ENCODE results near the gene TMEM238. TPM values are rescaled to one million over a fixed set of nuclear protein-coding genes. Genes with fewer than 3 reads are reported as not detected.

The TMEM238 gene
- total RNA-seq, 2 donors from 2014 or later, result 12.5 to 53.4 TPM

GRCh38 chr19:55373306-55373992 is 10.6 kb downstream of the TMEM238 start:
- Histone ChIP-seq H3K36me3 (replicated peaks in 1 of 2; ENCODE audit: insufficient read depth in 1 of 2, low read depth in 2 of 2) (no peaks in the 10 kb centered on the region), H3K4me1 (peaks cover 29% of the 10 kb centered on the region), H3K27ac (no peak overlapping the region), H3K9me3 (no peaks in the 10 kb centered on the region), H3K4me3 (no peak overlapping the region), H3K27me3 (peaks cover 0 to 33% of the 10 kb centered on the region in 2 donors)
- intact Hi-C loops (cut with DNase I), result no loop called here
- TF ChIP-seq POLR2A (IDR thresholded peaks at IDR 0.05), result no peak
- TF ChIP-seq, protein P1, sequence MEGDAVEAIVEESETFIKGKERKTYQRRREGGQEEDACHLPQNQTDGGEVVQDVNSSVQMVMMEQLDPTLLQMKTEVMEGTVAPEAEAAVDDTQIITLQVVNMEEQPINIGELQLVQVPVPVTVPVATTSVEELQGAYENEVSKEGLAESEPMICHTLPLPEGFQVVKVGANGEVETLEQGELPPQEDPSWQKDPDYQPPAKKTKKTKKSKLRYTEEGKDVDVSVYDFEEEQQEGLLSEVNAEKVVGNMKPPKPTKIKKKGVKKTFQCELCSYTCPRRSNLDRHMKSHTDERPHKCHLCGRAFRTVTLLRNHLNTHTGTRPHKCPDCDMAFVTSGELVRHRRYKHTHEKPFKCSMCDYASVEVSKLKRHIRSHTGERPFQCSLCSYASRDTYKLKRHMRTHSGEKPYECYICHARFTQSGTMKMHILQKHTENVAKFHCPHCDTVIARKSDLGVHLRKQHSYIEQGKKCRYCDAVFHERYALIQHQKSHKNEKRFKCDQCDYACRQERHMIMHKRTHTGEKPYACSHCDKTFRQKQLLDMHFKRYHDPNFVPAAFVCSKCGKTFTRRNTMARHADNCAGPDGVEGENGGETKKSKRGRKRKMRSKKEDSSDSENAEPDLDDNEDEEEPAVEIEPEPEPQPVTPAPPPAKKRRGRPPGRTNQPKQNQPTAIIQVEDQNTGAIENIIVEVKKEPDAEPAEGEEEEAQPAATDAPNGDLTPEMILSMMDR (IDR thresholded peaks at IDR 0.05), result no peak
- DNase-seq, result no peak
- 28 to 41% methylated on average over 6 to 7 of the region's 9 CpGs for WGBS, 2 donors
- peak; percentile 8 for ATAC-seq

GRCh38 chr19:55372316-55373081 is 11.6 kb downstream of the TMEM238 start:
- Histone ChIP-seq H3K4me3 (no peak overlapping the region), H3K36me3 (replicated peaks in 1 of 2; ENCODE audit: insufficient read depth in 1 of 2, low read depth in 2 of 2) (no peaks in the 10 kb centered on the region), H3K27me3 (peaks cover 0 to 35% of the 10 kb centered on the region in 2 donors), H3K27ac (no peak overlapping the region), H3K4me1 (peaks cover 30% of the 10 kb centered on the region), H3K9me3 (no peaks in the 10 kb centered on the region)
- 19 to 30% methylated on average over 13 to 24 of the region's 24 CpGs for WGBS, 2 donors
- ATAC-seq (no peak), DNase-seq (no peak)
- intact Hi-C loops (cut with DNase I), result no loop called here
- no peak for TF ChIP-seq POLR2A (IDR thresholded peaks at IDR 0.05)
- TF ChIP-seq, protein P1 (IDR thresholded peaks at IDR 0.05), result no peak

DNA sequence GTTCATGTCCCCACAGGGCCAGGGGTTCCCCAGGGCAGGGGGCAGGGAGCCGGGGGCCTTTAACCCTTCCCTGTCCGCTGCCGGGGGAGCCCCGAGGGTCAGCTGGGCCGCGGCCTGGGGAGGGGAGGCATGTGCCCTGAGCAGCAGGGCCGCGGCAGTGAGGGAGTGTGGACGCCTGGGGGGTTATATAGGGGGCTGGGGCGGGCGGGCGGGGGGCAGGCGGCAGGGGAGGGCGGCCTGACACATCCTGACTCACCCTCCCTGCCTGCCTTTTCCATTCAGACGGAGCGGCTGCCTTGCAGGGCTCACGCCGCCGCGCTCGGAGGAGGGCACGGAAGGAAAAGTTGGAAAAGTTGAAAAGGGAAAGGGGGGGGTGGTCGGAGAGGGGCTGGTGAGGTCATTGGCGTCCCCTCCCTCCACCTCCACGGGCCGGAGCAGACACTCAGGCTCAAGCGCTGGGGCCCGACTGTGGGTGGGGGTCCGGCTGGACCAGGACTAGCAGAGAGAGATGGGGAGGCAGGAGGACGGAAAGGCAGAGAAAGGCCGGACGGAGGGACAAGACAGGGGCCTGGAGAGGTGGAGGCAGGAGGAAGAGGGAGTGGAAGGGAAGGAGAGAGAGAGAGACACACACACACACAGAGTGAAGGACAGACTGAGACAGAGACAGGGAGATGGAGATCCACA is 13.6 kb downstream of the TMEM238 start, which contains the start of gene IL11:
Gene IL11, minus strand, starts transcription at position 159 of the 684 bp plus-strand sequence. Its CDS starts 153 bp downstream, at position 6.
- Histone ChIP-seq H3K4me3 (no peak within 1 kb of the TSS), H3K27ac (no peak within 1 kb of the TSS), H3K9me3 (no peaks in the 10 kb centered on the region), H3K27me3 (peaks cover 0 to 35% of the 10 kb centered on the region in 2 donors), H3K36me3 (replicated peaks in 1 of 2; ENCODE audit: insufficient read depth in 1 of 2, low read depth in 2 of 2) (no peaks in the 10 kb centered on the region), H3K4me1 (peaks cover 30% of the 10 kb centered on the region)
- WGBS, 2 donors, result 5 to 10% methylated on average over 22 to 28 of the region's 32 CpGs
- DNase-seq (no peak), ATAC-seq (no peak)
- TF ChIP-seq, protein P1 (IDR thresholded peaks at IDR 0.05), result no peak
- TF ChIP-seq POLR2A (IDR thresholded peaks at IDR 0.05), result no peak
- intact Hi-C loops (cut with DNase I), result no loop called here

DNA sequence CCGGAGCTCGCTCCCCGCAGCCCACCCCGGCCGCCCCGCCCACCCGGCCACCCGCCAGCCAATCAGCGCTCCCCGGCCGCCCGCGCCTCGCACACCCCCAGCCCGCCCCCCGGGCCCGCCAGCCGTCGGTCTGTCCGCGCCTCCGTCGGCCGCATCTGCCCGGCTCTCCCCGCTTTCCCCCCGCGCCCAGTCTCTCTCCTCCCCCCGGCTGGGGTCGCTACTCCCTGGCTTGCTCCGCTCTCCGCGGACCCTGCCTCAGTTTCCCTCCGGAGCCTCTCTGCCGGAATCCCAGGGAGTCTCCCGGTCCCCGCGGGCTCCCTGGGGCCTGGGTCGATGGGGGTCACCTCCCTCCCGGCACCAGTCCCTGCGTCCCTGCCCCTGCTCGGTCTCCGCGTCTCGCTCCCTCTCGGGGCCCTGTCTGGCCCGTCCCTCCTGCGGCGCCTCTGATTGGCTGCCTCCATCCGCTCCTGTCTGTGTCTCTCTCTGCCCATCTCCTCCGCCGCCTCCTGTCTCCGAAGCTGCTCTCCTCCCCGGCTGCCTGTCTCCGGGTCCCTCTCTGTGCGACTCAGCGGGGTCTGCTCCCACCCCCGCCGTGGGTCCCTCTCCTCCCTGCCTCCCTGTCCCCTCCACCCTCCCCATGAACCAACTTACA is 14.3 kb downstream of the TMEM238 start:
- TF ChIP-seq POLR2A (IDR thresholded peaks at IDR 0.05), result no peak
- TF ChIP-seq, protein P1 (IDR thresholded peaks at IDR 0.05), result no peak
- no peak for DNase-seq
- H3K27me3 ChIP-seq, result peaks cover 0 to 35% of the 10 kb centered on the region in 2 donors
- no peak overlapping the region for H3K4me3 ChIP-seq
- H3K4me1 ChIP-seq, result peaks cover 30% of the 10 kb centered on the region
- 3 to 4% methylated on average over 12 to 42 of the region's 59 CpGs for WGBS, 2 donors
- intact Hi-C loops (cut with DNase I), result no loop called here
- no peak for ATAC-seq
- H3K27ac ChIP-seq, result no peak overlapping the region
- no peaks in the 10 kb centered on the region for H3K36me3 ChIP-seq (replicated peaks in 1 of 2; ENCODE audit: insufficient read depth in 1 of 2, low read depth in 2 of 2)
- H3K9me3 ChIP-seq, result no peaks in the 10 kb centered on the region
